H1 (cell line): ENCODE measurements around the gene EPHA6. TPM values are rescaled to one million over a fixed set of nuclear protein-coding genes. Genes with fewer than 3 reads are reported as not detected.

ENCODE experiments used
- FOSL1 ChIP-seq: IDR thresholded peaks from 2 replicates; pipeline ENCODE4 v1.6.1; 2011; ENCODE audit warnings: mild to moderate bottlenecking, low read depth, low read length, moderate library complexity; ENCODE audit not compliant: insufficient read depth
- GABPA ChIP-seq: IDR thresholded peaks from 2 replicates; pipeline ENCODE4 v1.6.1; 2011; ENCODE audit warnings: mild to moderate bottlenecking, low read length, moderate library complexity, borderline replicate concordance; ENCODE audit not compliant: insufficient read depth
- PHF8 ChIP-seq: fragments of 200-600 bp; sonication (generic); conservative IDR thresholded peaks from 2 replicates; pipeline ENCODE4 v1.7.1; 2012; ENCODE audit warnings: low read depth, mild to moderate bottlenecking, inconsistent platforms, low read length, moderate library complexity
- polyA plus RNA-seq, 7 experiments: library from polyadenylated mRNA; depleted of rRNA in 3 of 7; stranded (reverse) in 5 of 7; unstranded in 2 of 7; fragments of >200 nt in 5 of 7; fragments of 200-250 nt in 2 of 7; gene quantifications; 1 replicate in 5 of 7; 2 replicates in 1 of 7; 4 replicates in 1 of 7; pipeline versions ENCODE4 v1.2.1 to v1.2.3, GENCODE V29; 2011 to 2013; ENCODE audit warnings: missing spikeins in 2 of 7, mixed read lengths in 2 of 7
- total RNA-seq: library from RNA; stranded (reverse); fragmentation: NEBNext Ultra II Directional; extraction: Animal tissue kit (Norgen Biotek cat#: 25700); gene quantifications from 2 replicates; pipeline ENCODE4 v1.2.1, GENCODE V29; 2021

The EPHA6 gene
- total and polyA plus RNA-seq, 2 of the 8 experiments (the other 6 are each of a cell fraction or from before 2014, with no cell fraction given) = 0.83 to 3.2 TPM

GRCh38 chr3:97487587-97487986, 673.2 kb downstream of the EPHA6 start (continued):
- TF ChIP-seq GABPA = no peak
- no peak for TF ChIP-seq FOSL1
- TF ChIP-seq PHF8 = no peak
